ENCODE data around the gene EPHB6. TPM values are rescaled to one million over a fixed set of nuclear protein-coding genes. Genes with fewer than 3 reads are reported as not detected.

The EPHB6 gene
- total RNA-seq, 2 experiments from 2014 or later = 9.5 to 11.0 TPM

- CTCF ChIA-PET = interaction anchor here (1.1 to 1.9 kb wide), 4 partner anchors 7 to 137 kb away, joined by 3 to 7 read pairs (median 4); no protein-coding TSS in a partner anchor
- no peaks in the 10 kb centered on the region for H3K36me3 Mint-ChIP-seq
- DNase-seq = no peak
- POLR2A ChIA-PET = no interaction called here
- intact Hi-C loops (cut with micrococcal nuclease) = no loop called here
- H3K9me3 Mint-ChIP-seq = peaks cover 3% of the 10 kb centered on the region
- H3K4me1 Mint-ChIP-seq (ENCODE audit: low read depth) = no peaks in the 10 kb centered on the region
- peaks cover 10% of the 10 kb centered on the region for H3K27me3 Mint-ChIP-seq
- H3K27ac Mint-ChIP-seq = no peak overlapping the region
- H3K4me3 Mint-ChIP-seq = no peak overlapping the region
Measured at GRCh38 chr7:142908921-142909890, 54.3 kb downstream of the EPHB6 start.

GRCh38 chr7:142910031-142910433 lies 55.2 kb downstream of the EPHB6 start:
- intact Hi-C loops (cut with micrococcal nuclease) = no loop called here
- ChIA-PET CTCF (interaction anchor here (1.1 to 1.9 kb wide), 4 partner anchors 8 to 137 kb away, joined by 3 to 7 read pairs (median 4); no protein-coding TSS in a partner anchor), POLR2A (no interaction called here)
- Mint-ChIP-seq H3K27me3 (peaks cover 11% of the 10 kb centered on the region), H3K4me3 (no peak overlapping the region), H3K4me1 (ENCODE audit: low read depth) (no peaks in the 10 kb centered on the region), H3K36me3 (no peaks in the 10 kb centered on the region), H3K27ac (no peak overlapping the region), H3K9me3 (no peaks in the 10 kb centered on the region)
- no peak for DNase-seq

- H3K27ac Mint-ChIP-seq = no peak overlapping the region
- CTCF ChIA-PET = interaction anchor here (1.1 to 1.9 kb wide), 3 partner anchors 9 to 136 kb away, joined by 3 to 7 read pairs (median 3); no protein-coding TSS in a partner anchor
- no peaks in the 10 kb centered on the region for H3K36me3 Mint-ChIP-seq
- no peak for DNase-seq
- POLR2A ChIA-PET = no interaction called here
- no peak overlapping the region for H3K4me3 Mint-ChIP-seq
- H3K4me1 Mint-ChIP-seq (ENCODE audit: low read depth) = no peaks in the 10 kb centered on the region
- H3K9me3 Mint-ChIP-seq = no peaks in the 10 kb centered on the region
- intact Hi-C loops (cut with micrococcal nuclease) = no loop called here
- H3K27me3 Mint-ChIP-seq = peaks cover 11% of the 10 kb centered on the region
Measured at GRCh38 chr7:142910481-142910880, 55.6 kb downstream of the EPHB6 start.

- Mint-ChIP-seq H3K36me3 (no peaks in the 10 kb centered on the region), H3K27ac (no peak overlapping the region), H3K4me3 (no peak overlapping the region), H3K9me3 (no peaks in the 10 kb centered on the region), H3K27me3 (peaks cover 4% of the 10 kb centered on the region), H3K4me1 (ENCODE audit: low read depth) (no peaks in the 10 kb centered on the region)
- intact Hi-C loops (cut with micrococcal nuclease) = no loop called here
- CTCF ChIA-PET = no interaction called here
- no peak for DNase-seq
- POLR2A ChIA-PET = no interaction called here
Measured at GRCh38 chr7:142913051-142913450, 58.2 kb downstream of the EPHB6 start.

GRCh38 chr7:142913566-142913965 lies 58.7 kb downstream of the EPHB6 start:
- intact Hi-C loops (cut with micrococcal nuclease) = no loop called here
- Mint-ChIP-seq H3K9me3 (no peaks in the 10 kb centered on the region), H3K4me1 (ENCODE audit: low read depth) (no peaks in the 10 kb centered on the region), H3K27ac (no peak overlapping the region), H3K27me3 (peaks cover 7% of the 10 kb centered on the region), H3K4me3 (no peak overlapping the region), H3K36me3 (no peaks in the 10 kb centered on the region)
- POLR2A ChIA-PET = no interaction called here
- CTCF ChIA-PET = no interaction called here
- no peak for DNase-seq

GRCh38 chr7:142914121-142914520 lies 59.2 kb downstream of the EPHB6 start:
- DNase-seq = no peak

GRCh38 chr7:142915315-142915714 lies 60.4 kb downstream of the EPHB6 start:
- Mint-ChIP-seq H3K4me3 (no peak overlapping the region), H3K9me3 (no peaks in the 10 kb centered on the region), H3K4me1 (ENCODE audit: low read depth) (no peaks in the 10 kb centered on the region), H3K36me3 (no peaks in the 10 kb centered on the region), H3K27me3 (peaks cover 9% of the 10 kb centered on the region), H3K27ac (no peak overlapping the region)
- ChIA-PET POLR2A (no interaction called here), CTCF (no interaction called here)
- intact Hi-C loops (cut with micrococcal nuclease) = no loop called here
- no peak for DNase-seq

More at GRCh38 chr7:142914121-142914520, 59.2 kb downstream of the EPHB6 start:
- POLR2A ChIA-PET = interaction anchor here (0.6 kb wide), 1 partner anchor 699 kb away, joined by 3 read pairs; no protein-coding TSS in a partner anchor
- CTCF ChIA-PET = no interaction called here
- no peaks in the 10 kb centered on the region for H3K36me3 Mint-ChIP-seq
- intact Hi-C loops (cut with micrococcal nuclease) = no loop called here
- H3K4me3 Mint-ChIP-seq = no peak overlapping the region
- H3K4me1 Mint-ChIP-seq (ENCODE audit: low read depth) = no peaks in the 10 kb centered on the region
- no peak overlapping the region for H3K27ac Mint-ChIP-seq
- no peaks in the 10 kb centered on the region for H3K9me3 Mint-ChIP-seq
- peaks cover 10% of the 10 kb centered on the region for H3K27me3 Mint-ChIP-seq

GRCh38 chr7:142916508-142916907 lies 61.6 kb downstream of the EPHB6 start:
- H3K36me3 Mint-ChIP-seq = no peaks in the 10 kb centered on the region
- ChIA-PET CTCF (no interaction called here), POLR2A (no interaction called here)
- no peaks in the 10 kb centered on the region for H3K4me1 Mint-ChIP-seq (ENCODE audit: low read depth)
- no peaks in the 10 kb centered on the region for H3K9me3 Mint-ChIP-seq
- intact Hi-C loops (cut with micrococcal nuclease) = no loop called here
- no peak overlapping the region for H3K27ac Mint-ChIP-seq
- H3K27me3 Mint-ChIP-seq = peaks cover 8% of the 10 kb centered on the region
- no peak overlapping the region for H3K4me3 Mint-ChIP-seq
- DNase-seq = no peak

- ChIA-PET CTCF (no interaction called here), POLR2A (no interaction called here)
- Mint-ChIP-seq H3K9me3 (no peaks in the 10 kb centered on the region), H3K36me3 (no peaks in the 10 kb centered on the region), H3K4me3 (no peak overlapping the region), H3K4me1 (ENCODE audit: low read depth) (no peaks in the 10 kb centered on the region), H3K27ac (no peak overlapping the region), H3K27me3 (peaks cover 8% of the 10 kb centered on the region)
- intact Hi-C loops (cut with micrococcal nuclease) = no loop called here
- no peak for DNase-seq
Measured at GRCh38 chr7:142917447-142917846, 62.6 kb downstream of the EPHB6 start.

- Mint-ChIP-seq H3K27ac (no peak overlapping the region), H3K36me3 (no peaks in the 10 kb centered on the region), H3K9me3 (no peaks in the 10 kb centered on the region), H3K4me3 (no peak overlapping the region), H3K27me3 (peaks cover 8% of the 10 kb centered on the region), H3K4me1 (ENCODE audit: low read depth) (no peaks in the 10 kb centered on the region)
- ChIA-PET CTCF (interaction anchor here (0.9 kb wide), 1 partner anchor 42 kb away, joined by 3 read pairs; no protein-coding TSS in a partner anchor), POLR2A (no interaction called here)
- intact Hi-C loops (cut with micrococcal nuclease) = no loop called here
- DNase-seq = no peak
Measured at GRCh38 chr7:142918901-142919300, 64.0 kb downstream of the EPHB6 start.

- no peak overlapping the region for H3K4me3 Mint-ChIP-seq
- no peak overlapping the region for H3K27ac Mint-ChIP-seq
- intact Hi-C loops (cut with micrococcal nuclease) = no loop called here
- POLR2A ChIA-PET = no interaction called here
- H3K4me1 Mint-ChIP-seq (ENCODE audit: low read depth) = no peaks in the 10 kb centered on the region
- CTCF ChIA-PET = no interaction called here
- peaks cover 6% of the 10 kb centered on the region for H3K27me3 Mint-ChIP-seq
- DNase-seq = no peak
- no peaks in the 10 kb centered on the region for H3K36me3 Mint-ChIP-seq
- no peaks in the 10 kb centered on the region for H3K9me3 Mint-ChIP-seq
Measured at GRCh38 chr7:142919656-142920055, 64.8 kb downstream of the EPHB6 start.

All from activated CD4-positive, alpha-beta memory T cell treated with anti-CD3 and anti-CD28 coated beads for 36 hours (primary cell).